Raji (cell line): ENCODE results near the gene VGLL3.

Experiments used
- POLR2A ChIP-seq: IDR thresholded peaks from 2 replicates; pipeline ENCODE4 v1.6.1; 2011; ENCODE audit warnings: low read depth, low read length, control low read depth; ENCODE audit not compliant: insufficient read depth

Gene VGLL3

GRCh38 chr3:86990734-86991481, at the start of gene VGLL3:
VGLL3 (minus strand) TSS chr3:86991149; CDS start chr3:86990743, 406 bp downstream.
- TF ChIP-seq POLR2A, result no peak

- no peak for TF ChIP-seq POLR2A
These were observed 46.7 kb upstream of the VGLL3 start for GRCh38 chr3:87037652-87038051.

GRCh38 chr3:87036671-87037070, 45.7 kb upstream of the VGLL3 start:
- no peak for TF ChIP-seq POLR2A

- TF ChIP-seq POLR2A, result no peak
These were observed 44.4 kb upstream of the VGLL3 start for GRCh38 chr3:87035339-87035738.

- no peak for TF ChIP-seq POLR2A
These were observed 42.3 kb upstream of the VGLL3 start for GRCh38 chr3:87033205-87033604.

- no peak for TF ChIP-seq POLR2A
These were observed 35.0 kb upstream of the VGLL3 start for GRCh38 chr3:87025661-87026645.

GRCh38 chr3:87009271-87009670, 18.3 kb upstream of the VGLL3 start:
- no peak for TF ChIP-seq POLR2A

GRCh38 chr3:87006844-87007439, 16.0 kb upstream of the VGLL3 start:
- no peak for TF ChIP-seq POLR2A

GRCh38 chr3:87004883-87005282, 13.9 kb upstream of the VGLL3 start:
- no peak for TF ChIP-seq POLR2A

- TF ChIP-seq POLR2A, result no peak
These were observed 11.4 kb upstream of the VGLL3 start for GRCh38 chr3:87002346-87002745.

GRCh38 chr3:87001473-87002098, 10.6 kb upstream of the VGLL3 start:
- TF ChIP-seq POLR2A, result no peak

- TF ChIP-seq POLR2A, result no peak
These were observed 10.0 kb upstream of the VGLL3 start for GRCh38 chr3:87000940-87001339.

GRCh38 chr3:86998569-86998968, 7.6 kb upstream of the VGLL3 start:
- no peak for TF ChIP-seq POLR2A

GRCh38 chr3:86996261-86996955, 5.5 kb upstream of the VGLL3 start:
- TF ChIP-seq POLR2A, result no peak
